GM12892 (cell line): ENCODE measurements around the gene FLT4.
"Not testable (repeated sequence)": the region's sequence is repeated elsewhere in the genome, so short reads cannot be mapped to it uniquely, and the experiment has no call there.

Experiments used
- DNase-seq: peaks from one replicate; pipeline ENCODE4 v3.0.0; 2011; ENCODE audit not compliant: insufficient read length
- FAIRE-seq: peaks from 2 replicates; lab custom pipeline; 2011; peaks lifted over from hg19 to GRCh38; lab: Jason Lieb, UNC
- POLR2A ChIP-seq: IDR thresholded peaks from 2 replicates; pipeline ENCODE4 v1.6.1; 2011; ENCODE audit warnings: low read depth, low read length, control low read depth
- POLR2AphosphoS5 ChIP-seq: IDR thresholded peaks from 2 replicates; pipeline ENCODE4 v1.6.1; 2011; ENCODE audit warnings: low read depth, low read length, control low read depth
- TAF1 ChIP-seq: IDR thresholded peaks from 2 replicates; pipeline ENCODE4 v1.6.1; 2011; ENCODE audit warnings: low read depth, mild to moderate bottlenecking, control low read depth, low read length, borderline replicate concordance

Gene FLT4

GRCh38 chr5:180668835-180669596 is 19.6 kb upstream of the FLT4 start:
- TF ChIP-seq TAF1 (no peak), POLR2A (no peak), POLR2AphosphoS5 (no peak)
- no peak for DNase-seq
- FAIRE-seq: no peak

- DNase-seq (no peak), FAIRE-seq (no peak)
Measured at GRCh38 chr5:180666812-180667211, 17.4 kb upstream of the FLT4 start.

GRCh38 chr5:180665682-180666404 is 16.4 kb upstream of the FLT4 start:
- TF ChIP-seq POLR2AphosphoS5 (no peak), TAF1 (no peak), POLR2A (no peak)
- no peak for FAIRE-seq
- no peak for DNase-seq

More at GRCh38 chr5:180666812-180667211, 17.4 kb upstream of the FLT4 start:
- TF ChIP-seq TAF1: no peak
- TF ChIP-seq POLR2A: no peak
- no peak for TF ChIP-seq POLR2AphosphoS5

GRCh38 chr5:180658774-180659564 is 9.6 kb upstream of the FLT4 start:
- no peak for DNase-seq
- TF ChIP-seq POLR2A: no peak
- TF ChIP-seq TAF1: no peak
- TF ChIP-seq POLR2AphosphoS5: no peak
- FAIRE-seq: no peak

- not testable (repeated sequence) for DNase-seq, FAIRE-seq
Measured at GRCh38 chr5:180655243-180655642, 5.8 kb upstream of the FLT4 start.

- DNase-seq (no peak), FAIRE-seq (no peak)
- TF ChIP-seq POLR2AphosphoS5 (no peak), TAF1 (no peak), POLR2A (no peak)
Measured at GRCh38 chr5:180652771-180653170, 3.4 kb upstream of the FLT4 start.

- no peak for FAIRE-seq
- TF ChIP-seq POLR2AphosphoS5: no peak
- TF ChIP-seq TAF1: no peak
- TF ChIP-seq POLR2A: no peak
Measured at GRCh38 chr5:180652346-180652745, 2.9 kb upstream of the FLT4 start.

GRCh38 chr5:180648658-180649296 is 623 bp downstream of the FLT4 start:
- DNase-seq (no peak), FAIRE-seq (no peak)
- TF ChIP-seq POLR2A: no peak
- no peak for TF ChIP-seq POLR2AphosphoS5
- no peak for TF ChIP-seq TAF1

More at GRCh38 chr5:180652346-180652745, 2.9 kb upstream of the FLT4 start:
- DNase-seq: no peak

- FAIRE-seq: no peak
Measured at GRCh38 chr5:180647941-180648500, 1.4 kb downstream of the FLT4 start.

GRCh38 chr5:180647465-180647864 is 1.9 kb downstream of the FLT4 start:
- no peak for FAIRE-seq
- DNase-seq: no peak
- TF ChIP-seq POLR2A (no peak), TAF1 (no peak), POLR2AphosphoS5 (no peak)

More at GRCh38 chr5:180647941-180648500, 1.4 kb downstream of the FLT4 start:
- DNase-seq: no peak
- TF ChIP-seq TAF1 (no peak), POLR2A (no peak), POLR2AphosphoS5 (no peak)

- TF ChIP-seq POLR2A (no peak), TAF1 (no peak), POLR2AphosphoS5 (no peak)
- FAIRE-seq: no peak
- DNase-seq: no peak
Measured at GRCh38 chr5:180646963-180647305, 2.5 kb downstream of the FLT4 start.
